Measurements from ENCODE around the gene TCF12. TPM values are rescaled to one million over a fixed set of nuclear protein-coding genes. Genes with fewer than 3 reads are reported as not detected.

The TCF12 gene
- total and polyA plus RNA-seq, 2 of the 8 experiments (the other 6 are each of a cell fraction or from before 2014, with no cell fraction given), result 85.8 to 101 TPM

DNA sequence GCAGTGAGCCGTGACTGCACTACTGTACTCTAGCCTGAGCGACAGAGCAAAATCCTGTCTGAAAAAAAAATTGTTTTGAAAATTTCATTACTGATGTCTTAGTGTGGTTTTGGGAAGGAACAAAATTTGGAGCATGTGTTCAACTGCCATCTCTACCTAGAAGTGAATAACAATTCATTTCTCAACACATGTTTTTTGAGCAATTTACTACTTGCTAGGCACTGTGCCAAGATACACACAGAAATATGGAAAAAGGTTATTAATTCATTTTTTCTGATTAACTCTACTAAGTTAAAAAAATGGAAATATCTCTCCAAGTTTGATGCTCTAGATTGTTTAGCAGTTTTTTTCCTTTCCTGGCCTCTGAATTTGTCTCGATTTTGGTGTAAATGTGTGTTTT lies 5.2 kb upstream of the TCF12 start:
- WGBS, 2 experiments (ENCODE audit: extremely low coverage in 1 of 2, insufficient coverage in 1 of 2, insufficient read length in 1 of 2, insufficient replicate concordance in 2 of 2, low coverage in 1 of 2, low lambda C conversion rate in 2 of 2, missing lambda C conversion rate in 1 of 2), result 87% methylated on average over 3 of the region's 3 CpGs; no CpG with 5 or more reads in 1 of the 2 experiments

More for the DNA sequence above, 5.2 kb upstream of the TCF12 start:
- no peak overlapping the region for H3K18ac ChIP-seq (ENCODE audit: extremely low read depth, low read length)
- peaks cover 2 to 3% (median 3%) of the 10 kb centered on the region in 4 experiments; a peak in 6 of 7 replicates for H3K4me1 ChIP-seq (replicated peaks in 1 of 4; ENCODE audit: control insufficient read depth in 3 of 4, insufficient read depth in 4 of 4, low read length in 3 of 4)
- no peaks in the 10 kb centered on the region for H3K79me1 ChIP-seq (ENCODE audit: low read depth, low read length)
- no peak overlapping the region for H4K91ac ChIP-seq (replicated peaks; ENCODE audit: insufficient read length, low read length)
- CTCF ChIA-PET (ENCODE audit: partially characterized antibody), result no interaction called here
- no peak overlapping the region for H4K8ac ChIP-seq (ENCODE audit: extremely low read depth, insufficient read depth, low read length)
- H3K9ac ChIP-seq (replicated peaks in 1 of 4; ENCODE audit: extremely low read depth in 1 of 4, low read depth in 3 of 4, low read length in 3 of 4), result no peak overlapping the region
- H2BK5ac ChIP-seq (ENCODE audit: low read depth, low read length), result no peak overlapping the region
- H3K27ac ChIP-seq (ENCODE audit: low read depth, low read length), result no peak overlapping the region
- DNase-seq (ENCODE audit: low read depth in 1 of 2, low spot score in 2 of 2), result no peak
- no peak overlapping the region for H2AK5ac ChIP-seq (ENCODE audit: low read depth, low read length)
- no peak overlapping the region for H2AFZ ChIP-seq (ENCODE audit: low read length)
- no peak overlapping the region for H3K14ac ChIP-seq (ENCODE audit: insufficient read length)
- H3K4me3 ChIP-seq (ENCODE audit: extremely low read depth in 1 of 4, insufficient read depth in 2 of 4, low read depth in 3 of 4, low read length in 4 of 4), result no peak overlapping the region
- H3K23me2 ChIP-seq (ENCODE audit: low read depth, low read length), result peaks cover 7% of the 10 kb centered on the region; the same call in 1 of the 2 replicates
- no peak for FAIRE-seq
- no peaks in the 10 kb centered on the region for H3K9me3 ChIP-seq (ENCODE audit: insufficient read depth in 2 of 2, low read depth in 1 of 2, low read length in 1 of 2)
- H4K20me1 ChIP-seq (replicated peaks in 1 of 2; ENCODE audit: control insufficient read depth in 1 of 2, insufficient read depth in 2 of 2, low read length in 2 of 2), result no peaks in the 10 kb centered on the region
- no peak overlapping the region for H3K4me2 ChIP-seq (ENCODE audit: insufficient read depth in 1 of 2, low read depth in 2 of 2, low read length in 2 of 2)
- no peak overlapping the region for H2BK15ac ChIP-seq (ENCODE audit: low read length)
- H4K5ac ChIP-seq (ENCODE audit: insufficient read length, low read depth, low read length), result no peak overlapping the region
- H2BK12ac ChIP-seq (ENCODE audit: low read depth, low read length), result no peak overlapping the region
- no peak overlapping the region for H2BK20ac ChIP-seq (ENCODE audit: low read length)
- H3K79me2 ChIP-seq (ENCODE audit: control insufficient read depth in 1 of 2, insufficient read depth in 2 of 2, low read length in 2 of 2), result no peaks in the 10 kb centered on the region
- no peak overlapping the region for H2BK120ac ChIP-seq (replicated peaks; ENCODE audit: low read depth, low read length)
- H3K4ac ChIP-seq (replicated peaks; ENCODE audit: insufficient read length, low read depth, low read length), result no peak overlapping the region
- no peak overlapping the region for H3K56ac ChIP-seq (replicated peaks; ENCODE audit: insufficient read length, low read depth, low read length)
- H3K23ac ChIP-seq (ENCODE audit: insufficient read length), result no peak overlapping the region
- peaks cover 0 to 3% (median 0%) of the 10 kb centered on the region in 4 experiments; a peak in 3 of 7 replicates for H3K27me3 ChIP-seq (replicated peaks in 1 of 4; ENCODE audit: control insufficient read depth in 3 of 4, extremely low read depth in 1 of 4, insufficient read depth in 3 of 4, low read length in 3 of 4)
- H3K36me3 ChIP-seq (ENCODE audit: control insufficient read depth in 2 of 4, insufficient read depth in 4 of 4, low read length in 3 of 4), result no peaks in the 10 kb centered on the region
- POLR2A ChIA-PET (ENCODE audit: partially characterized antibody), result interaction anchor here (0.8 to 1.1 kb wide), 2 partner anchors 24 to 734 kb away, joined by 3 read pairs; no protein-coding TSS in a partner anchor
